Germinal center (tissue), 1 donor: ENCODE measurements around the gene LMBR1.
"Not testable (repeated sequence)": the region's sequence is repeated elsewhere in the genome, so short reads cannot be mapped to it uniquely, and the experiment has no call there.

Experiments used
- DNase-seq: peaks from one replicate; pipeline ENCODE4 v3.0.0; 2012; ENCODE audit warnings: mixed read lengths, low spot score

The LMBR1 gene

GRCh38 chr7:156845379-156846101 lies 47.4 kb downstream of the LMBR1 start:
- no peak for DNase-seq

GRCh38 chr7:156843582-156843981 lies 49.4 kb downstream of the LMBR1 start:
- not testable (repeated sequence) for DNase-seq

- no peak for DNase-seq
Measured at GRCh38 chr7:156843157-156843556, 49.8 kb downstream of the LMBR1 start.

- DNase-seq, result no peak
Measured at GRCh38 chr7:156842740-156843140, 50.2 kb downstream of the LMBR1 start.

- DNase-seq, result no peak
Measured at GRCh38 chr7:156842317-156842716, 50.7 kb downstream of the LMBR1 start.

GRCh38 chr7:156841497-156841896 lies 51.5 kb downstream of the LMBR1 start:
- DNase-seq, result no peak

GRCh38 chr7:156840134-156840533 lies 52.8 kb downstream of the LMBR1 start:
- DNase-seq, result no peak

GRCh38 chr7:156836443-156836842 lies 56.5 kb downstream of the LMBR1 start:
- no peak for DNase-seq

GRCh38 chr7:156834462-156834861 lies 58.5 kb downstream of the LMBR1 start:
- DNase-seq, result no peak

- DNase-seq, result peak; percentile 29
Measured at GRCh38 chr7:156833312-156833711, 59.7 kb downstream of the LMBR1 start.

- peak; percentile 17 for DNase-seq
Measured at GRCh38 chr7:156832195-156832877, 60.6 kb downstream of the LMBR1 start.

GRCh38 chr7:156829669-156830336 lies 63.2 kb downstream of the LMBR1 start:
- peak; percentile 10 for DNase-seq

GRCh38 chr7:156827587-156828203 lies 65.3 kb downstream of the LMBR1 start:
- DNase-seq, result no peak

- no peak for DNase-seq
Measured at GRCh38 chr7:156823435-156823834, 69.5 kb downstream of the LMBR1 start.

- no peak for DNase-seq
Measured at GRCh38 chr7:156820445-156821063, 72.4 kb downstream of the LMBR1 start.

- no peak for DNase-seq
Measured at GRCh38 chr7:156819733-156820295, 73.2 kb downstream of the LMBR1 start.

GRCh38 chr7:156818133-156818532 lies 74.8 kb downstream of the LMBR1 start:
- no peak for DNase-seq

- peak; percentile 20 for DNase-seq
Measured at GRCh38 chr7:156816943-156817572, 75.9 kb downstream of the LMBR1 start.

- no peak for DNase-seq
Measured at GRCh38 chr7:156811706-156812105, 81.3 kb downstream of the LMBR1 start.

- DNase-seq, result not testable (repeated sequence)
Measured at GRCh38 chr7:156803656-156804055, 89.3 kb downstream of the LMBR1 start.

GRCh38 chr7:156802214-156802613 lies 90.8 kb downstream of the LMBR1 start:
- DNase-seq, result no peak
